ENCODE data around the gene BLACAT1. TPM values are rescaled to one million over a fixed set of nuclear protein-coding genes. Genes with fewer than 3 reads are reported as not detected.
A peak's percentile ranks its signal among the peaks of the same experiment; 100 is the strongest.

BLACAT1 gene
- total RNA-seq, 2 experiments from 2014 or later, result 0.25 to 0.32 TPM

DNA sequence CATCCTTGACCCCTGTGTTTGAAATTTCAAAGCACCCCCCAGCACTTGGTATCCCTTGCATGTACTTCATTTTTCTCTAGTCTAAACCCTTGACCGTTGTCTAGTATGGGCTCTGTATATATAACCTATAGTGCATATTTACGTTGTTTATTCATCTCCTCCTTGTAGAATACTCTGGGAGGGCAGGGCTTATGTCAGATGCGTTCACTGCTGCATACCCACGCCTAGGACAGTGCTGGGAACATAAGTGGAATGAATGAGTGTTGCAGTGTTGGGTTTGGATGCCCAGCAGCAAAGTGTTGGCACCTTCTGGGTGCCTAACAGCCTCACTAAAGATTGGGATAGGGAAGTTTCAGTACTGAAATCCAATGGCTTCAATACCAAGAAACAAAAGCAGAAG, 17.6 kb upstream of the BLACAT1 start:
- H3K27ac Mint-ChIP-seq, result no peak overlapping the region
- DNase-seq, result no peak
- peaks cover 35% of the 10 kb centered on the region for H3K27me3 Mint-ChIP-seq
- ChIA-PET POLR2A (no interaction called here), CTCF (interaction anchor here (1.5 to 9.0 kb wide), 2 partner anchors 13 to 57 kb away, joined by 3 to 70 read pairs; no protein-coding TSS in a partner anchor)
- ATAC-seq, result no peak
- peaks cover 15% of the 10 kb centered on the region for H3K9me3 Mint-ChIP-seq (ENCODE audit: low read depth)
- no peak overlapping the region for H3K4me3 Mint-ChIP-seq
- no peaks in the 10 kb centered on the region for H3K4me1 Mint-ChIP-seq
- intact Hi-C loops (cut with DNase I, micrococcal nuclease), result no loop called here
- H3K36me3 Mint-ChIP-seq (ENCODE audit: low read depth), result peaks cover 3% of the 10 kb centered on the region

DNA sequence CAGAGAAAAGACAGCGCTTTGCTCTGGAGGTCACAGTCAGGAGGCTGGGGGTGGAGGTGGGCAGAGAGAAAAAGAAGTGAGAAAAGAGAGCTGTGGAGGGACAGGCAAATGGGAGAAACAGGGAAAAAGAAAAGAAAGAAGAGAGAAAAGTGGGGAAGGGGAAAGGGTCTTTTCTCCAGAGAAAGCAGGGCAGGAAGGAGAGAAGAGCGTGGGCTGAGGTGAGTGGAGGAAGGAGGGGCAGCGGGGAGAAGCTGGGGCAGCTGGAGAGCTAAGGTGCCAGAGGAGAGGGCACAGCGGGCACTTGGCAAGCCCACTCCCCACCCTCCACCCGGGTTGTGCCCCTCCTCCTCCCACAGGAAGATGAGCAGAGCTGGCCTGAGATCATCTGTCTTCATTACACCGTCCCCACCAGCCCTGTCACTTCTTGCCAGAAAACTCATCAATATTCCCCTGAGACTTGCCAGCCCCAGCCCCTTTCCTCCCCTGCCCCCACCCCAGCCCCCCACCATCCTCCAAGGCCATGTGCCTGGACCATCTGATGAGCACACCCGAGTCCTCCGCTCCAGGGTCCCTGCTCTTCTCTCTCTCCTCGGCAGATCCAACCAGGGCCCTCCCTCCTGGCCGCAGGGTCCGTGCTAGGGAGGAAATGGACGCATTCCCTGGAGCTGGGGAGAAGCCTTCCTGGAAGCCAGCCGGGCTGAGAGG, 17.0 kb upstream of the BLACAT1 start:
- CTCF ChIA-PET, result interaction anchor here (9.0 kb wide), 1 partner anchor 14 kb away, joined by 70 read pairs; no protein-coding TSS in a partner anchor
- DNase-seq, result no peak
- Mint-ChIP-seq H3K27me3 (peaks cover 37% of the 10 kb centered on the region), H3K36me3 (ENCODE audit: low read depth) (peaks cover 3% of the 10 kb centered on the region), H3K27ac (no peak overlapping the region), H3K4me3 (no peak overlapping the region), H3K9me3 (ENCODE audit: low read depth) (peaks cover 15% of the 10 kb centered on the region), H3K4me1 (no peaks in the 10 kb centered on the region)
- intact Hi-C loops (cut with DNase I, micrococcal nuclease), result no loop called here
- POLR2A ChIA-PET, result no interaction called here
- no peak for ATAC-seq

DNA sequence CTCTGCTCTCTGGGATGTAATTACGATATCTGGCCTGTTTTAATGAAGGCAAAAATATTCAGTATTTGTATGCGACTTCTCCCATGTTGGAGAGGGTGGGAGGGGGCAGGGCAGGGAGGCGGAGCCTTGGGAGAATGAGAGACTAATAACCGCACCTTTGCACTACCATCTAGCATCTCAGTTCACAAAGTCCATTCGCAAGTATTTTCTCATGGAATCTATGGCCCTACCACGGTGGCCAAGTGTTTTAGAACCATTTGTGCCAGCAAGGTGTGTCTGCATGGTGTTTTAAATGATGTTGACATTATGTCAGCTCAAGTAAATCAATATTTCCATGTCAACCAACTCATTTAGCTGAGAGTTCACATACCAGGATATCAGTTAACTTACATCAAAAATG, 14.3 kb upstream of the BLACAT1 start:
- Mint-ChIP-seq H3K9me3 (ENCODE audit: low read depth) (peaks cover 7% of the 10 kb centered on the region), H3K27ac (no peak overlapping the region), H3K36me3 (ENCODE audit: low read depth) (peaks cover 3% of the 10 kb centered on the region), H3K4me3 (no peak overlapping the region), H3K27me3 (peaks cover 42% of the 10 kb centered on the region), H3K4me1 (no peaks in the 10 kb centered on the region)
- intact Hi-C loops (cut with DNase I, micrococcal nuclease), result no loop called here
- POLR2A ChIA-PET, result no interaction called here
- DNase-seq (no peak), ATAC-seq (no peak)
- CTCF ChIA-PET, result interaction anchor here (1.0 kb wide), 2 partner anchors 16 to 54 kb away, joined by 3 to 7 read pairs; no protein-coding TSS in a partner anchor

DNA sequence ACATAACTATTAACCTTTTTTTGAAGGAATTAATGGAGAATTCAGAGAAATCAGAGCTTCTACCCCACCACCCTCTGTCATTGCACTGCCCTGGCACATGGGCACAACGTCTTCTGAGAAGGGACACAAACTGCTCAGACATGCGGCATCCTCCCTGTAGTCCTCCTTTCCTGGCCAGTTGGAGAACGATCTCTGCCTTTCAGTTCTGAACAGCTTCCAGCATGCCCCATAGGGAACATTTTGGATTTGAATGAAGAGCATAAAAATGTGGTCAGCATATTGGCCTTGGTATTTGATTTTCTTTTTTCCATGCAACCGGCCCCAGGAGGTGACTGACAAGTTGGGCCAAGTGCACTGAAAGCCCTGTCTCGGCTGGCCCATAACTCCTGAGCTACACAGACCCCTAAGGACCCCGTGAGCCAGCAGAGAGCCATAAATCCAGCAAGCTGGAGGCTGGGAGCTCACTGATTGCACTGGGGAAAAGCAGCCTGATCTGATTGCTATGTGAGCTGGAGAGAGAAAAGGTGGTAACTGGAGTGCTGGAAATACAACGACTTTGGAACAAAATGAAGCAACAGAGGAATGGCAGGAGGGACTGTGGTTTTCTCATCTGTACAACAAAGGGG, 10.9 kb upstream of the BLACAT1 start:
- DNase-seq (no peak), ATAC-seq (no peak)
- POLR2A ChIA-PET, result no interaction called here
- H3K27me3 Mint-ChIP-seq, result peaks cover 16% of the 10 kb centered on the region
- H3K9me3 Mint-ChIP-seq (ENCODE audit: low read depth), result no peaks in the 10 kb centered on the region
- CTCF ChIA-PET, result interaction anchor here (0.6 kb wide), 1 partner anchor 23 kb away, joined by 5 read pairs; no protein-coding TSS in a partner anchor
- H3K27ac Mint-ChIP-seq, result no peak overlapping the region
- no peak overlapping the region for H3K4me3 Mint-ChIP-seq
- no peaks in the 10 kb centered on the region for H3K36me3 Mint-ChIP-seq (ENCODE audit: low read depth)
- no peaks in the 10 kb centered on the region for H3K4me1 Mint-ChIP-seq
- intact Hi-C loops (cut with DNase I, micrococcal nuclease), result no loop called here

DNA sequence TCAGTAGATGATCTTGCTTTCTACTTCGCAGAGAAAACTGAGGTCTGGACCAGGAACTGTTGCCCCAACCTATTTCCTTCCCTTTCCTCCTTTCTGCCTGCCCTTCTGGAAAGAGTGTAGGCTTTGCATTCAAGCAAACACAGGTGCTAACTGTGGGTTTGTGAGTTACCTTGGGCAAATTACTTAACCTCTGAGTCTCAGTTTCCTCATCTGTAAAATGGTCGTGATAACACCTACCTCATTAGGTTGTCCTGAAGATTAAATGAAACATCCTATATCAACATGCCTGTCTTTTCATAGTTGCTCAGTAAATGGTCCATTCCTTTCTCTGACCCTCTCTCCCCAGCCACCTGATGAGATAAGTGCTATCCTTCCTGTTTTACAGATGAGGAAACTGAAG, 9.5 kb upstream of the BLACAT1 start:
- ChIA-PET POLR2A (no interaction called here), CTCF (interaction anchor here (2.1 kb wide), 1 partner anchor 20 kb away, joined by 7 read pairs; no protein-coding TSS in a partner anchor)
- DNase-seq, result no peak
- no peaks in the 10 kb centered on the region for H3K36me3 Mint-ChIP-seq (ENCODE audit: low read depth)
- H3K27ac Mint-ChIP-seq, result no peak overlapping the region
- ATAC-seq, result no peak
- no peak overlapping the region for H3K4me3 Mint-ChIP-seq
- H3K9me3 Mint-ChIP-seq (ENCODE audit: low read depth), result no peaks in the 10 kb centered on the region
- no peaks in the 10 kb centered on the region for H3K4me1 Mint-ChIP-seq
- intact Hi-C loops (cut with DNase I, micrococcal nuclease), result no loop called here
- peaks cover 20% of the 10 kb centered on the region for H3K27me3 Mint-ChIP-seq

DNA sequence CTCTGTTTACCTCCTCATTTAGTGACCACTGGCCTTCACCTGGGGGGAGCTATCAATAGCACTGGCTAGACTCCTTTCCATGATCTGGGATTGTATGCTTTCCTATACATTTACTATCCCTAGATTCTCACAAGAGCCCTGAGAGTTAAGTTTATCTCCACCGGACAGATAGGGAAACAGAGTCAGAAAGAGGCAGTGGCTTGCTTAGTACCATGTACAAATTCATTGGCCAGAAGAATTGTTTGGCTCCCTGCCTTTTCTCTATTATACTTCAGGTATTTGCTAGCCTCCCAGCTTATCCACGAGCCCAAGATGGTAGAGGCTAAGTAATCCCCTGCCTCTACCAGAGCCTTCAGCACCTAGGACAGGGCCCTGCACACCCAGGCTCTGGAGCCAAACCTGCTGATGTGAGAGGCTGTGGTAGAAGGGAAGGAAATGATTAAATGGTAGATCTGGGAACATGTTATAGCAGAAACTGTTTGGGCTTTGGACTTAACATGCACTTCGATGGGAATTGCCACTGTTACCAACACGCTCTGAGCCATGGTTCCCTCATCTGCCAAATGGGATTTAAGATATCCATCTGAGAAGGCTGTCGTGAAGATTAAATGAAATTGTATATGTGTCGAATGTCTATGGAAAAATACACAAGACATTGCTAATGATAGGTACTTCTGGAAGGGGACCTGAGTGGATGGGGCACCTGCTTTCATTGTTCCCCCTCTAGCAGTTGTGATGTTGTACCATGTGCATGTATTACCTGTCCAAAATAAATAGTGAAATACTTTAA, 3.1 kb upstream of the BLACAT1 start:
- intact Hi-C loops (cut with DNase I, micrococcal nuclease), result no loop called here
- no peaks in the 10 kb centered on the region for H3K9me3 Mint-ChIP-seq (ENCODE audit: low read depth)
- ATAC-seq (peak; percentile 68), DNase-seq (peak; percentile 66)
- peaks cover 48% of the 10 kb centered on the region for H3K27me3 Mint-ChIP-seq
- no peaks in the 10 kb centered on the region for H3K36me3 Mint-ChIP-seq (ENCODE audit: low read depth)
- H3K4me3 Mint-ChIP-seq, result no peak overlapping the region
- POLR2A ChIA-PET, result no interaction called here
- no peak overlapping the region for H3K27ac Mint-ChIP-seq
- H3K4me1 Mint-ChIP-seq, result peaks cover 9% of the 10 kb centered on the region
- CTCF ChIA-PET, result interaction anchor here (0.7 to 2.6 kb wide), 4 partner anchors 27 to 469 kb away, joined by 3 to 13 read pairs (median 4); no protein-coding TSS in a partner anchor

DNA sequence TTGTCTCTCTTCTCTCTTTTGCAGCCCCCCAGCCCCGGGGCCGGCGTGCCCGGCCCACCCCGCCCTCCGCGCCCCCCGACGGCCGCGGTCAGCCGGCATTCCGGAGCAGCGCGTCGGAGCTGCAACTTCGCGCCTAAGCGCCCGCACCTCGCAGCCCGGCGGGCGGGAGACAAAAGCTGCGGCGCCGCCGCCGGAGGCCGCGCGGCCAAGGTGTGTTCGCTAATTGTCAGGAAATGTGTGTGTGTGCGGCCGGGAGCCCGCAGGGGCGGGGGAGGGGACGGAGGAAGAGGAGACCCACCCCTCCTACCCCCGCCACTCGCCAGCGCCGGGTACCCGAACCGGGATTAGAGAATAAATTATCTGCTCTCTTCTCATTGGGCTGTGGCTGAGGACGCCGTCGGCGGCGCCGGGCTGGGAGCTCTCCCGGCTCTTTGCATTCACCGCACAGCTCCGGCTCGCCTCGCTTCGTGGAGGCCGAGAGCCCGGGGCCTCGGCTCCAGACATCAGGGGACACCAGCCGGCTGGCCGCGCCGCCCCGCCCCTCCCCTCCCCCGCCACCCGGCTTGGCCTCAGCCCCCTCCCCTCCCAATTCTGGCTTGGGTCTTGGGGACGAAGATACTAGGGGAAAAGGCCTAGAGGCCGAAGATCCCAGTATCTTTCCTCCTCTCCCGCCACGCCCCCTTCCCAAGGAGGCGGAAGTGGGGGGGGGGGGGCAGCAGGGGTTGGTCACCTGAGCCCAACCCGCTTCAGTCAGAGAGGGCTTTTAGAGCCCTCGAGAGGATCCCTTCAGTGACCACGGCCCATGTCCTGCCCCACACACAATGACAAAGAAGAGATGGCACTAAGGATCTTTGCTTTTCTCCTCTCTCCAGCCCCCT, 1.3 kb upstream of the BLACAT1 start:
- no peak for ATAC-seq
- Mint-ChIP-seq H3K9me3 (ENCODE audit: low read depth) (no peaks in the 10 kb centered on the region), H3K4me3 (peak overlapping the region; percentile 53), H3K27me3 (peaks cover 62% of the 10 kb centered on the region), H3K36me3 (ENCODE audit: low read depth) (no peaks in the 10 kb centered on the region), H3K27ac (no peak overlapping the region), H3K4me1 (peaks cover 9% of the 10 kb centered on the region)
- DNase-seq, result peak; percentile 28
- CTCF ChIA-PET, result interaction anchor here (0.7 to 2.6 kb wide), 5 partner anchors 21 to 139 kb away, joined by 3 to 13 read pairs (median 3); no protein-coding TSS in a partner anchor
- POLR2A ChIA-PET, result interaction anchor here (0.6 kb wide), 1 partner anchor 151 kb away, joined by 3 read pairs; no protein-coding TSS in a partner anchor
- intact Hi-C loops (cut with DNase I, micrococcal nuclease), result no loop called here

DNA sequence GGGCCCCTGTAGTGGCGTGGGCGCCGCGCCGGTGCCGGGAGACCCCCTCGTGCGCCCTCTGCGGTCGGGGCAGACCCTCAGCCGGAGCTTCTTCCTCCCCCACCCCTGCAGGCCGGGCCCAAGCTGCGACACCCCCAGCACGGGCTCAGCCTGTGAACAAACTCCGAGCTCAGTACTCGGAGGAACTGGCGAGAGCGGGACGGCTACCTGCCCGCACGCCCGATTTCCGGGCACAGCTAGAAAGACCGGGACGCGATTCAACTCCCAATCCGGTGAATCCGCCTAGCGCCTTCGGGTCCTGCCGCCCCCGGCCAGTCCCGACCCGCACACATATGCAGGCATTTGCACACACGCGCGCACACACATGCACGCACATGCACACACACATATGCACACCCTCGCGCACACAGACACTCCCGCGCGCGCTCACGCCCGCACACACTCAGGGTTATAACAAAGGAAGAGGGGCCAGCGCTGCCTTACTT, 580 bp upstream of the BLACAT1 start:
- no peaks in the 10 kb centered on the region for H3K36me3 Mint-ChIP-seq (ENCODE audit: low read depth)
- no peaks in the 10 kb centered on the region for H3K9me3 Mint-ChIP-seq (ENCODE audit: low read depth)
- DNase-seq, result no peak
- H3K4me1 Mint-ChIP-seq, result peaks cover 9% of the 10 kb centered on the region
- H3K27ac Mint-ChIP-seq, result no peak overlapping the region
- ChIA-PET POLR2A (interaction anchor here (0.6 to 0.7 kb wide), 2 partner anchors 152 to 223 kb away, joined by 3 read pairs; no protein-coding TSS in a partner anchor), CTCF (interaction anchor here (0.7 to 2.6 kb wide), 6 partner anchors 15 to 140 kb away, joined by 3 to 13 read pairs (median 3); no protein-coding TSS in a partner anchor)
- peaks cover 64% of the 10 kb centered on the region for H3K27me3 Mint-ChIP-seq
- intact Hi-C loops (cut with DNase I, micrococcal nuclease), result no loop called here
- ATAC-seq, result no peak
- peak overlapping the region; percentile 53 for H3K4me3 Mint-ChIP-seq

DNA sequence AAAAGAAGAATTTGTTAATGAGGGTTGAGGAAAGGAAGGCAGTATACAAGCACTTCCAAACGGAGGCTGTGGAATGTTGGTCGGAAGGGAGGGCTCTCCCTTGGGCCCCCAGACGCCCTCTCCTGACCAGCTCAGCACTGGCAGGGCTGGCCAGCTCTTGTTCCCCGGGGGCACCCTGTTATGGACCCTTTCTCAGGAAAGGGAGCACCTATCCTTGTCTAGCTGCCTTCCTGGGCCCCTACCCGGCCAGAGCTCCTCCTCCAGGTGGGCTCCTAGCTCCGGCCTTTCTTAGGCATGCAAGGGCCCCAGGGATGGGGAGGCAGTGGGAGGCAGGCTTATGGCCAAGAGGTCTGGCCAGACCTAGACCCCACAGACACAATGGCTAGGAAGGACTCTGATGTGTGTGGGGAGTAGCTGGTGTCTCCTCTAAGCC, 926 bp downstream of the BLACAT1 start:
- ChIA-PET POLR2A (no interaction called here), CTCF (interaction anchor here (0.6 to 1.4 kb wide), 6 partner anchors 21 to 196 kb away, joined by 3 to 7 read pairs (median 4); no protein-coding TSS in a partner anchor)
- DNase-seq, result no peak
- intact Hi-C loops (cut with DNase I, micrococcal nuclease), result no loop called here
- Mint-ChIP-seq H3K36me3 (ENCODE audit: low read depth) (no peaks in the 10 kb centered on the region), H3K27me3 (peaks cover 68% of the 10 kb centered on the region), H3K4me3 (no peak overlapping the region), H3K27ac (no peak overlapping the region), H3K9me3 (ENCODE audit: low read depth) (no peaks in the 10 kb centered on the region), H3K4me1 (peaks cover 9% of the 10 kb centered on the region)
- ATAC-seq, result no peak

DNA sequence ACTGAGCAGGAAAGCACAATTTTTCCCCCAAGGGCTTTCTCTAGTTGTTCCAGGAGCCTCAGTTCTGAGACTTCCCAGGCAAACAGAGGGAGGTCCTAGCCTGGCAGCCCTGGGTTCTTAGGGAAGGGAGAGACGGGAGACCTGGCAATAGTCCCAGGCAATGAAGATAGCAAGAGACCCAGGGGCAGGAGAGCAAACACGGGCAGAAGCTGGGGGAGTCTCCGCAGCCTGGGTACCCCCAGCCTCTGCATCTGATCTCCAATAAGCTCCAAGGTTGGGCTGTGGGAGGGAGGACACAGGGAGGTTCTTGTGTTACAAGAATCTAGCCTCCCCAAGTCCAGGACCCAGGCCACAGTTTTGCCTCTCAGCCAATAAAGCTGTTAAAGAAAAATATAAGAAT, 2.4 kb downstream of the BLACAT1 start:
- H3K4me3 Mint-ChIP-seq, result no peak overlapping the region
- no peaks in the 10 kb centered on the region for H3K9me3 Mint-ChIP-seq (ENCODE audit: low read depth)
- no peak for ATAC-seq
- CTCF ChIA-PET, result interaction anchor here (0.7 to 1.4 kb wide), 3 partner anchors 21 to 32 kb away, joined by 3 to 7 read pairs (median 4); no protein-coding TSS in a partner anchor
- peaks cover 14% of the 10 kb centered on the region for H3K4me1 Mint-ChIP-seq
- DNase-seq, result no peak
- no peaks in the 10 kb centered on the region for H3K36me3 Mint-ChIP-seq (ENCODE audit: low read depth)
- intact Hi-C loops (cut with DNase I, micrococcal nuclease), result no loop called here
- POLR2A ChIA-PET, result no interaction called here
- peaks cover 62% of the 10 kb centered on the region for H3K27me3 Mint-ChIP-seq
- no peak overlapping the region for H3K27ac Mint-ChIP-seq
